ENCODE results near the gene MVB12B. TPM values are rescaled to one million over a fixed set of nuclear protein-coding genes. Genes with fewer than 3 reads are reported as not detected.

Gene MVB12B
- total RNA-seq, 2 experiments from 2014 or later: 2.6 TPM

- Mint-ChIP-seq H3K27ac (no peak overlapping the region), H3K27me3 (ENCODE audit: low read depth) (no peaks in the 10 kb centered on the region), H3K9me3 (no peaks in the 10 kb centered on the region), H3K4me3 (no peak overlapping the region), H3K36me3 (ENCODE audit: low read depth) (no peaks in the 10 kb centered on the region), H3K4me1 (ENCODE audit: low read depth) (peaks cover 2% of the 10 kb centered on the region)
- CTCF ChIA-PET: no interaction called here
- no peak for DNase-seq
- intact Hi-C loops (cut with micrococcal nuclease): no loop called here
Measured at GRCh38 chr9:126337729-126338372, 11.2 kb downstream of the MVB12B start.

GRCh38 chr9:126338945-126339344 is 12.3 kb downstream of the MVB12B start:
- no peak overlapping the region for H3K27ac Mint-ChIP-seq
- H3K4me1 Mint-ChIP-seq (ENCODE audit: low read depth): peaks cover 2% of the 10 kb centered on the region
- intact Hi-C loops (cut with micrococcal nuclease): no loop called here
- CTCF ChIA-PET: interaction anchor here (0.5 to 1.3 kb wide), 3 partner anchors 11 to 149 kb away, joined by 3 to 5 read pairs (median 4); no protein-coding TSS in a partner anchor
- no peak overlapping the region for H3K4me3 Mint-ChIP-seq
- no peak for DNase-seq
- H3K27me3 Mint-ChIP-seq (ENCODE audit: low read depth): no peaks in the 10 kb centered on the region
- H3K36me3 Mint-ChIP-seq (ENCODE audit: low read depth): no peaks in the 10 kb centered on the region
- H3K9me3 Mint-ChIP-seq: no peaks in the 10 kb centered on the region

GRCh38 chr9:126341426-126341825 is 14.8 kb downstream of the MVB12B start:
- no peaks in the 10 kb centered on the region for H3K9me3 Mint-ChIP-seq
- CTCF ChIA-PET: no interaction called here
- no peaks in the 10 kb centered on the region for H3K36me3 Mint-ChIP-seq (ENCODE audit: low read depth)
- intact Hi-C loops (cut with micrococcal nuclease): no loop called here
- H3K27me3 Mint-ChIP-seq (ENCODE audit: low read depth): no peaks in the 10 kb centered on the region
- DNase-seq: no peak
- no peak overlapping the region for H3K4me3 Mint-ChIP-seq
- H3K27ac Mint-ChIP-seq: no peak overlapping the region
- H3K4me1 Mint-ChIP-seq (ENCODE audit: low read depth): peaks cover 2% of the 10 kb centered on the region

GRCh38 chr9:126341902-126342301 is 15.3 kb downstream of the MVB12B start:
- Mint-ChIP-seq H3K4me1 (ENCODE audit: low read depth) (peaks cover 2% of the 10 kb centered on the region), H3K27ac (no peak overlapping the region), H3K36me3 (ENCODE audit: low read depth) (no peaks in the 10 kb centered on the region), H3K9me3 (no peaks in the 10 kb centered on the region), H3K27me3 (ENCODE audit: low read depth) (no peaks in the 10 kb centered on the region), H3K4me3 (no peak overlapping the region)
- no peak for DNase-seq
- intact Hi-C loops (cut with micrococcal nuclease): no loop called here
- CTCF ChIA-PET: interaction anchor here (1.1 kb wide), 1 partner anchor 149 kb away, joined by 3 read pairs; no protein-coding TSS in a partner anchor

- Mint-ChIP-seq H3K9me3 (no peaks in the 10 kb centered on the region), H3K4me3 (no peak overlapping the region), H3K27me3 (ENCODE audit: low read depth) (no peaks in the 10 kb centered on the region), H3K4me1 (ENCODE audit: low read depth) (peaks cover 2% of the 10 kb centered on the region), H3K36me3 (ENCODE audit: low read depth) (no peaks in the 10 kb centered on the region), H3K27ac (no peak overlapping the region)
- CTCF ChIA-PET: interaction anchor here (0.7 to 1.1 kb wide), 2 partner anchors 149 to 311 kb away, joined by 3 read pairs; no protein-coding TSS in a partner anchor
- intact Hi-C loops (cut with micrococcal nuclease): no loop called here
- DNase-seq: no peak
Measured at GRCh38 chr9:126342621-126343031, 16.0 kb downstream of the MVB12B start.

GRCh38 chr9:126343271-126343700 is 16.7 kb downstream of the MVB12B start:
- no peak overlapping the region for H3K27ac Mint-ChIP-seq
- no peaks in the 10 kb centered on the region for H3K9me3 Mint-ChIP-seq
- no peaks in the 10 kb centered on the region for H3K36me3 Mint-ChIP-seq (ENCODE audit: low read depth)
- DNase-seq: no peak
- intact Hi-C loops (cut with micrococcal nuclease): no loop called here
- no peaks in the 10 kb centered on the region for H3K27me3 Mint-ChIP-seq (ENCODE audit: low read depth)
- CTCF ChIA-PET: interaction anchor here (0.7 kb wide), 1 partner anchor 312 kb away, joined by 3 read pairs; no protein-coding TSS in a partner anchor
- peaks cover 2% of the 10 kb centered on the region for H3K4me1 Mint-ChIP-seq (ENCODE audit: low read depth)
- H3K4me3 Mint-ChIP-seq: no peak overlapping the region

- Mint-ChIP-seq H3K4me3 (no peak overlapping the region), H3K27ac (no peak overlapping the region), H3K9me3 (peaks cover 7% of the 10 kb centered on the region), H3K4me1 (ENCODE audit: low read depth) (no peaks in the 10 kb centered on the region), H3K27me3 (ENCODE audit: low read depth) (no peaks in the 10 kb centered on the region), H3K36me3 (ENCODE audit: low read depth) (peaks cover 3% of the 10 kb centered on the region)
- no peak for DNase-seq
- CTCF ChIA-PET: no interaction called here
- intact Hi-C loops (cut with micrococcal nuclease): no loop called here
Measured at GRCh38 chr9:126346031-126346430, 19.4 kb downstream of the MVB12B start.

GRCh38 chr9:126347093-126347492 is 20.5 kb downstream of the MVB12B start:
- CTCF ChIA-PET: no interaction called here

GRCh38 chr9:126347911-126348760 is 21.5 kb downstream of the MVB12B start:
- H3K4me1 Mint-ChIP-seq (ENCODE audit: low read depth): no peaks in the 10 kb centered on the region

More at GRCh38 chr9:126347093-126347492, 20.5 kb downstream of the MVB12B start:
- H3K4me3 Mint-ChIP-seq: no peak overlapping the region
- no peak for DNase-seq
- intact Hi-C loops (cut with micrococcal nuclease): no loop called here
- H3K27me3 Mint-ChIP-seq (ENCODE audit: low read depth): no peaks in the 10 kb centered on the region
- peaks cover 6% of the 10 kb centered on the region for H3K36me3 Mint-ChIP-seq (ENCODE audit: low read depth)
- no peak overlapping the region for H3K27ac Mint-ChIP-seq
- peaks cover 9% of the 10 kb centered on the region for H3K9me3 Mint-ChIP-seq
- H3K4me1 Mint-ChIP-seq (ENCODE audit: low read depth): no peaks in the 10 kb centered on the region

GRCh38 chr9:126348911-126349550 is 22.4 kb downstream of the MVB12B start:
- intact Hi-C loops (cut with micrococcal nuclease): no loop called here
- no peaks in the 10 kb centered on the region for H3K4me1 Mint-ChIP-seq (ENCODE audit: low read depth)
- no peak overlapping the region for H3K4me3 Mint-ChIP-seq
- H3K9me3 Mint-ChIP-seq: peaks cover 9% of the 10 kb centered on the region
- CTCF ChIA-PET: interaction anchor here (1.1 kb wide), 1 partner anchor 50 kb away, joined by 3 read pairs; no protein-coding TSS in a partner anchor
- H3K27ac Mint-ChIP-seq: no peak overlapping the region
- DNase-seq: no peak
- H3K36me3 Mint-ChIP-seq (ENCODE audit: low read depth): peaks cover 6% of the 10 kb centered on the region
- H3K27me3 Mint-ChIP-seq (ENCODE audit: low read depth): no peaks in the 10 kb centered on the region

More at GRCh38 chr9:126347911-126348760, 21.5 kb downstream of the MVB12B start:
- no peaks in the 10 kb centered on the region for H3K27me3 Mint-ChIP-seq (ENCODE audit: low read depth)
- peaks cover 6% of the 10 kb centered on the region for H3K36me3 Mint-ChIP-seq (ENCODE audit: low read depth)
- no peak overlapping the region for H3K27ac Mint-ChIP-seq
- no peak for DNase-seq
- intact Hi-C loops (cut with micrococcal nuclease): no loop called here
- H3K9me3 Mint-ChIP-seq: peaks cover 9% of the 10 kb centered on the region
- no peak overlapping the region for H3K4me3 Mint-ChIP-seq
- CTCF ChIA-PET: interaction anchor here (0.6 kb wide), 1 partner anchor 591 kb away, joined by 3 read pairs; no protein-coding TSS in a partner anchor

GRCh38 chr9:126354887-126355770 is 28.5 kb downstream of the MVB12B start:
- no peak overlapping the region for H3K27ac Mint-ChIP-seq
- H3K36me3 Mint-ChIP-seq (ENCODE audit: low read depth): peaks cover 3% of the 10 kb centered on the region
- intact Hi-C loops (cut with micrococcal nuclease): no loop called here
- no peak overlapping the region for H3K4me3 Mint-ChIP-seq
- no peak for DNase-seq
- peaks cover 9% of the 10 kb centered on the region for H3K9me3 Mint-ChIP-seq
- CTCF ChIA-PET: no interaction called here
- H3K27me3 Mint-ChIP-seq (ENCODE audit: low read depth): no peaks in the 10 kb centered on the region
- no peaks in the 10 kb centered on the region for H3K4me1 Mint-ChIP-seq (ENCODE audit: low read depth)

All from activated naive CD4-positive, alpha-beta T cell treated with anti-CD3 and anti-CD28 coated beads for 36 hours (primary cell).